IPS-20b (cell line): ENCODE measurements around the gene SPINDOC.

Source experiments
- H3K27ac ChIP-seq: one replicate; pipeline ENCODE4 v1.5.1; 2013; ENCODE audit warnings: low read length
- H3K27me3 ChIP-seq: 2 replicates; pipeline ENCODE4 v1.6.1; 2013; ENCODE audit warnings: mild to moderate bottlenecking, low read length, inconsistent platforms; ENCODE audit not compliant: insufficient read depth
- H3K36me3 ChIP-seq: 2 replicates; pipeline ENCODE4 v1.6.1; 2013; ENCODE audit warnings: low read depth, mild to moderate bottlenecking, inconsistent platforms, low read length, moderate library complexity; ENCODE audit not compliant: insufficient read depth
- H3K4me1 ChIP-seq: 2 replicates; pipeline ENCODE4 v1.6.1; 2013; ENCODE audit warnings: mild to moderate bottlenecking, control low read depth, inconsistent platforms, low read length, moderate library complexity; ENCODE audit not compliant: insufficient read depth
- H3K4me3 ChIP-seq: 2 replicates; pipeline ENCODE4 v1.5.1; 2013; ENCODE audit warnings: mild to moderate bottlenecking, low read length, inconsistent platforms
- H3K9ac ChIP-seq: 2 replicates; pipeline ENCODE4 v1.6.1; 2013; ENCODE audit warnings: low read depth, mild to moderate bottlenecking, inconsistent platforms, low read length, moderate library complexity
- H3K9me3 ChIP-seq: 2 replicates; pipeline ENCODE4 v1.6.1; 2013; ENCODE audit warnings: mild to moderate bottlenecking, low read depth, low read length, inconsistent platforms; ENCODE audit not compliant: insufficient read depth

SPINDOC gene

GRCh38 chr11:63876616-63877015 is 63.4 kb downstream of the SPINDOC start:
- Histone ChIP-seq H3K4me1 (peaks cover 31% of the 10 kb centered on the region), H3K36me3 (no peaks in the 10 kb centered on the region), H3K4me3 (no peak overlapping the region), H3K9me3 (no peaks in the 10 kb centered on the region), H3K27ac (no peak overlapping the region), H3K27me3 (no peaks in the 10 kb centered on the region), H3K9ac (no peak overlapping the region)
